ENCODE results near the gene BICD1. TPM values are rescaled to one million over a fixed set of nuclear protein-coding genes. Genes with fewer than 3 reads are reported as not detected.

The BICD1 gene
- total and polyA plus RNA-seq, 2 experiments from 2014 or later = 59.3 to 83.6 TPM

DNA sequence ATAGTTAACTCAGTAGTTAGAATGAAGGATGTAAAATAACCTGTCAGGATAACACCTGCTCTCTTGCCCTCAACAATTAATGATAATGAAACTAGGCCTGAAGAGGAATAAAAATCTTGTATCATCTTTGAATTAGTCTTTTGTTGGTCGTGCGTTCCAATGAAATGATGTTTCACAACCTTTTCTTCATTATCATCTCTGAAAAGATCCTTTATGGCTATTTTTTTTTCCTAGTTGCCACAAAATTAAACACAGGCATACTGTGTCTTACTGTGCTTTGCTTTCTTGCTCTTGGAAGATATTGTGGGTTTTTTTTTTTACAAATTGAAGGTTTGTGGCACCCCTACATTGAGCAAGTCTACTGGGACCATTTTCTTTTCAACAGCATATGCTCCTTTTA is 128.6 kb downstream of the BICD1 start:
- DNase-seq (ENCODE audit: low spot score) (no peak), ATAC-seq (no peak)
- Mint-ChIP-seq H3K9me3 (peaks cover 11% of the 10 kb centered on the region; the same call in 2 of the 3 replicates), H3K4me3 (no peak overlapping the region), H3K4me1 (no peaks in the 10 kb centered on the region; the same call in 2 of the 3 replicates), H3K27me3 (ENCODE audit: insufficient read depth, low read depth, poor library complexity) (no peaks in the 10 kb centered on the region), H3K27ac (no peak overlapping the region), H3K36me3 (ENCODE audit: low read depth) (peaks cover 25% of the 10 kb centered on the region)
- Histone ChIP-seq H3K27me3 (ENCODE audit: insufficient read depth) (no peaks in the 10 kb centered on the region), H3K9me2 (ENCODE audit: insufficient read depth) (no peaks in the 10 kb centered on the region), H3K27ac (ENCODE audit: low read depth) (no peak overlapping the region), H4K20me1 (replicated peaks; ENCODE audit: insufficient read depth) (no peaks in the 10 kb centered on the region; the same call in 1 of the 2 replicates), H3F3A (replicated peaks; ENCODE audit: low read depth) (peaks cover 6% of the 10 kb centered on the region; the same call in 1 of the 2 replicates), H3K4me2 (no peak overlapping the region), H3K79me2 (replicated peaks; ENCODE audit: insufficient read depth) (peaks cover 60% of the 10 kb centered on the region), H3K4me3 (no peak overlapping the region), H2AFZ (no peak overlapping the region), H3K36me3 (ENCODE audit: insufficient read depth) (no peaks in the 10 kb centered on the region), H3K4me1 (ENCODE audit: insufficient read depth) (peaks cover 5% of the 10 kb centered on the region; the same call in 1 of the 2 replicates)
- TF ChIP-seq CREB1 (CRISPR knock-in tag; IDR thresholded peaks at IDR 0.05; ENCODE audit: low read depth) (no peak), STAT1 (IDR thresholded peaks at IDR 0.05; ENCODE audit: unreplicated experiment) (no peak), JUNB (IDR thresholded peaks at IDR 0.05; ENCODE audit: unreplicated experiment) (no peak), NANOG (IDR thresholded peaks at IDR 0.05; ENCODE audit: borderline replicate concordance) (no peak), ZNF114 (CRISPR knock-in tag; IDR thresholded peaks at IDR 0.05) (no peak), ZNF331 (CRISPR knock-in tag; IDR thresholded peaks at IDR 0.05; ENCODE audit: low read depth) (no peak), POLR2AphosphoS5 (IDR thresholded peaks at IDR 0.05; ENCODE audit: low read depth) (no peak), CTCF (conservative IDR thresholded peaks at IDR 0.05; ENCODE audit: low read depth in 2 of 2) (no peak), EZH2 (IDR thresholded peaks at IDR 0.05; ENCODE audit: low read depth, unreplicated experiment) (no peak), ZNF462 (CRISPR knock-in tag; IDR thresholded peaks at IDR 0.05) (no peak), EZH2phosphoT487 (IDR thresholded peaks at IDR 0.05; ENCODE audit: unreplicated experiment) (no peak)
- TF ChIP-seq, protein P1, sequence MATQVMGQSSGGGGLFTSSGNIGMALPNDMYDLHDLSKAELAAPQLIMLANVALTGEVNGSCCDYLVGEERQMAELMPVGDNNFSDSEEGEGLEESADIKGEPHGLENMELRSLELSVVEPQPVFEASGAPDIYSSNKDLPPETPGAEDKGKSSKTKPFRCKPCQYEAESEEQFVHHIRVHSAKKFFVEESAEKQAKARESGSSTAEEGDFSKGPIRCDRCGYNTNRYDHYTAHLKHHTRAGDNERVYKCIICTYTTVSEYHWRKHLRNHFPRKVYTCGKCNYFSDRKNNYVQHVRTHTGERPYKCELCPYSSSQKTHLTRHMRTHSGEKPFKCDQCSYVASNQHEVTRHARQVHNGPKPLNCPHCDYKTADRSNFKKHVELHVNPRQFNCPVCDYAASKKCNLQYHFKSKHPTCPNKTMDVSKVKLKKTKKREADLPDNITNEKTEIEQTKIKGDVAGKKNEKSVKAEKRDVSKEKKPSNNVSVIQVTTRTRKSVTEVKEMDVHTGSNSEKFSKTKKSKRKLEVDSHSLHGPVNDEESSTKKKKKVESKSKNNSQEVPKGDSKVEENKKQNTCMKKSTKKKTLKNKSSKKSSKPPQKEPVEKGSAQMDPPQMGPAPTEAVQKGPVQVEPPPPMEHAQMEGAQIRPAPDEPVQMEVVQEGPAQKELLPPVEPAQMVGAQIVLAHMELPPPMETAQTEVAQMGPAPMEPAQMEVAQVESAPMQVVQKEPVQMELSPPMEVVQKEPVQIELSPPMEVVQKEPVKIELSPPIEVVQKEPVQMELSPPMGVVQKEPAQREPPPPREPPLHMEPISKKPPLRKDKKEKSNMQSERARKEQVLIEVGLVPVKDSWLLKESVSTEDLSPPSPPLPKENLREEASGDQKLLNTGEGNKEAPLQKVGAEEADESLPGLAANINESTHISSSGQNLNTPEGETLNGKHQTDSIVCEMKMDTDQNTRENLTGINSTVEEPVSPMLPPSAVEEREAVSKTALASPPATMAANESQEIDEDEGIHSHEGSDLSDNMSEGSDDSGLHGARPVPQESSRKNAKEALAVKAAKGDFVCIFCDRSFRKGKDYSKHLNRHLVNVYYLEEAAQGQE (IDR thresholded peaks at IDR 0.05; ENCODE audit: unreplicated experiment) = no peak
- TF ChIP-seq, protein P2, sequence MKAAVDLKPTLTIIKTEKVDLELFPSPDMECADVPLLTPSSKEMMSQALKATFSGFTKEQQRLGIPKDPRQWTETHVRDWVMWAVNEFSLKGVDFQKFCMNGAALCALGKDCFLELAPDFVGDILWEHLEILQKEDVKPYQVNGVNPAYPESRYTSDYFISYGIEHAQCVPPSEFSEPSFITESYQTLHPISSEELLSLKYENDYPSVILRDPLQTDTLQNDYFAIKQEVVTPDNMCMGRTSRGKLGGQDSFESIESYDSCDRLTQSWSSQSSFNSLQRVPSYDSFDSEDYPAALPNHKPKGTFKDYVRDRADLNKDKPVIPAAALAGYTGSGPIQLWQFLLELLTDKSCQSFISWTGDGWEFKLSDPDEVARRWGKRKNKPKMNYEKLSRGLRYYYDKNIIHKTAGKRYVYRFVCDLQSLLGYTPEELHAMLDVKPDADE (IDR thresholded peaks at IDR 0.05) = no peak
